HG03378 (cell line): ENCODE results near the gene SH3BGRL3.
"Not testable (repeated sequence)": the region's sequence is repeated elsewhere in the genome, so short reads cannot be mapped to it uniquely, and the experiment has no call there.

Experiments
- ATAC-seq: cut with Tn5 transposase; IDR thresholded peaks from one replicate; pipeline ENCODE4 v1.9.1; 2021; ENCODE audit warnings: mild to moderate bottlenecking, moderate library complexity; ENCODE audit not compliant: unreplicated experiment

The SH3BGRL3 gene

DNA sequence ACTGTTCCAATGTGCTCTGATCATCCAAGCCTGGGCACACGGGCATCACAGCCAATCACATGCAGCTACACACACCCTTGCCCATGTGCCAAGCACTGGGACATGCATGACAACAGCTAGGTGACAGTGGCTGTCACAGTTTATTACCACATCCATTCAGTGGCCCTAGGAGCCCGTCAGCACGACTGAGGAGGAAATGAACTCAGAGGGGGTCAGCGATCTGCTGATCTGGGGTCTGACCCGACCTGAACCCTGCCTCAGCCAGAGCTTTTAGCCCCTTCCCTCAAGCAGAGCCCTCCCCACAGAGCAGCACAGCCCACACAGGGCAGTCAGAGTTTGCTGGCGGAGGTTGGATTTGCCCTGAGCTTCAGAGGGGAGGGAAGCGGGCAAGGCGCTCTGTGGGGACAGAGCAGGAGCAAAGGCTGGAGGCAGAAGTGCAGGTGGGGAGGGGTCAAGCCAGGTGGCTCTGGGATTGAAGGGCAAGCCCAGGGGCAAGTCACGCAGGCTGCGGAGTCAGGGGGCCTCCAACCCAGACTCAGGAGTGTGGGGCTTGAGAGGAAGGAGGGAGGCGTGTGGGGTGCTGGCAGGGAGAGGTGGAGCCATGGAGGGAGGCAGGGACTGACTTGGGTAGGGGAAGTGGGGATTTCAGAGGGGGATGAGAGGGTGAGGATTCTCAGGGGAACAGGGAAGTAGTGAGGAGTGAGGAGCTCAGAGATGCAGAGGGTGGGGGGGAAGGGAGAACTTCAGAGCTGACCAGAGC, 10.4 kb downstream of the SH3BGRL3 start:
- ATAC-seq: no peak

DNA sequence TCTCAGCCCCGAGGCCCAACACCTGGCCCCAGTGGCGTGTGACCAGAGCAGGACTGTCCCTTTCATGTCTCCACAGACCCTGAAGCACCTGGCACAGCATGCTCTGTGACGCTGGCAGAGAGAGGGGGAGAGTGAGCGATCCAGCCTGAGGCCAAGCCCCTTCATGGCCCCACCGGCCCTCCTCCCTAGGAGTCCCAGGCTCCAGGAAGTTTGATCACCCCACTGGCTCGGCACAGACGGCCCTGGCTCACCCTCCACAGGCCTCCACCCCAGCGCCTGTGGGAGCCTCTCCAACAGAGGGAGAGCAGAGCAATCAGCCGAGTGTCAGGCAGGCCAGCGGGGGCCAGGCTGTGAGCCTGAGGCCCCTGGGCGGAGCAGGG, 11.0 kb downstream of the SH3BGRL3 start:
- no peak for ATAC-seq

DNA sequence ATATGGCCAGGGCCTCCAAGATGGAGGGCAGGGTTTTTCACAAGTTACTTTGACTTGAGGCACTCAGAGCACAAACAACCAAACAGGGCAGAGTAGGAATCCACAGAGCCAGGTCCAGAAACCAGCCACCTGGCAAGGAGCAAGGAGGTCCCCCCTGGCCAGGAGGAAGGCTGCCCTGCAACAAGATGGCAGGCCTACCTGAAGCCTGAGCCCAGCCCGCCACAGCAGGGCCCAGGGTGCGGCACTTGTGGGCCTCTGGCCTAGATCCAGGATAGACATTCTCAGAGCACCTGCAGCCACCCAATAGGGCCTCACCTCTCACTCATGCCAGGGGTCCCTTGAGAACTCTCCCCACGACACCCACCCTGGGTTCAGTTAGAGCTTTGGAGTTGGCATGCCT, 11.5 kb downstream of the SH3BGRL3 start:
- no peak for ATAC-seq

DNA sequence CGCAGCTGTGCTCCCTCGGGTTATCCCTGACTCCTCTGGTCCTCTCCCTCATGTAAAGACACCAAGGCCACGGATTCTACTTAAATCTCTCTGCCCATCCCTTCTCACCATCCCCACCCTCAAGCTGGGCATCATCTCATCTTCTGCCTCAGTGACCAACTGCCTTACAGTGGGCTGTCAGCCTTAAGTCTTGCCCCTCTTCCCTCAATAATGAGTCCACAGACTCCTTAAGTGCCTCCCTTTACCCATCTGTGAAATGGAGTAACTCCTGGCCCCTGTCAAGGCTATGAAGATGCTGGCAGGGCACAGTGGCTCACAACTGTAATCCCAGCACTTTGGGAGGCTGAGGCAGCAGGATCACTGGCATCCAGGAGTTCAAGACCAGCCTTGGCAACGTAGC, 12.1 kb downstream of the SH3BGRL3 start:
- ATAC-seq: no peak

DNA sequence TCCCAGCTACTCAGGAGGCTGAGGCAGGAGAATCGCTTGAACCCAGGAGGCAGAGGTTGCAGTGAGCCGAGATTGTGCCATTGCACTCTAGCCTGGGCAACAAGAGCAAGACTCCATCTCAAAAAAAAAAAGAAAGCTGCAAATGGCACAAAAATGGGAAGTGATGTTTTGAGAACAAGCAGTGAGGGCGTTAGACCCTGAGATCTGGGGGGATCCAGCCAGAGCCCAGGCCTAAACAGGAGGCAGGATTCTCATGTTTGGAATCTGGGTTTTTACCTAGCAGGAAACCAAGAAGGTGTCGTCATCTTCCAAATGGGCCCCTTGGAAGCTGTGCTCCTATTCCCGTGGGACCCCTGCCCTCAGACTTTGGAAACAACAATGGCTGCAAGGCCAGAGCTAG, 12.8 kb downstream of the SH3BGRL3 start:
- not testable (repeated sequence) for ATAC-seq

DNA sequence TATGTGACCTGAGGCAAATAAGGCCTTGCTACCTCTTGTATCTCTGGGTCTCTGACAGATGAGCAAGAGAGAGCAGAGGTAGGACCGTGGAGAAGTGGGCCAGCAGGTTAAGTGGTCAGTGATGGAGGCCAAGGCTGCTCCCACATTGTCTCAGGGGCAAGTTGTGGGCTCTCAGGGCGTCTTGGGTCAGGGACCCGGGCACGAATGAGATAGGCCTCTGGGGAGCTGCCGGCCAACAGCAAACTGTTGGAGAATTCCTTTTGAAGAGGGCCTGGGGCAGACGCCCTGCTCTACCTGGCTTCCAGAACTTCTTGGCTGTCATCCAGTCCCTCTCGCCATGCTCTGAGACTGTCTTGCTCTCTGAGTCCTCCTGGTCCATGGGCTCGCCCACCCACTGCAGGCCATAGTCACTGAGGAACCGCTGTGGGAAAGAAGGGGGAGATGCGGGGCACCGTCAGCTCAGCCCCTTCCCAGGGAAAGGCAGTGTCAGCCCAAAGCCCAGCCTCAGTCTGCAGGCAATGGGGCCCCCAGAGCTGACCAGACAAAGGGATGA, 14.1 kb downstream of the SH3BGRL3 start:
- ATAC-seq: no peak

DNA sequence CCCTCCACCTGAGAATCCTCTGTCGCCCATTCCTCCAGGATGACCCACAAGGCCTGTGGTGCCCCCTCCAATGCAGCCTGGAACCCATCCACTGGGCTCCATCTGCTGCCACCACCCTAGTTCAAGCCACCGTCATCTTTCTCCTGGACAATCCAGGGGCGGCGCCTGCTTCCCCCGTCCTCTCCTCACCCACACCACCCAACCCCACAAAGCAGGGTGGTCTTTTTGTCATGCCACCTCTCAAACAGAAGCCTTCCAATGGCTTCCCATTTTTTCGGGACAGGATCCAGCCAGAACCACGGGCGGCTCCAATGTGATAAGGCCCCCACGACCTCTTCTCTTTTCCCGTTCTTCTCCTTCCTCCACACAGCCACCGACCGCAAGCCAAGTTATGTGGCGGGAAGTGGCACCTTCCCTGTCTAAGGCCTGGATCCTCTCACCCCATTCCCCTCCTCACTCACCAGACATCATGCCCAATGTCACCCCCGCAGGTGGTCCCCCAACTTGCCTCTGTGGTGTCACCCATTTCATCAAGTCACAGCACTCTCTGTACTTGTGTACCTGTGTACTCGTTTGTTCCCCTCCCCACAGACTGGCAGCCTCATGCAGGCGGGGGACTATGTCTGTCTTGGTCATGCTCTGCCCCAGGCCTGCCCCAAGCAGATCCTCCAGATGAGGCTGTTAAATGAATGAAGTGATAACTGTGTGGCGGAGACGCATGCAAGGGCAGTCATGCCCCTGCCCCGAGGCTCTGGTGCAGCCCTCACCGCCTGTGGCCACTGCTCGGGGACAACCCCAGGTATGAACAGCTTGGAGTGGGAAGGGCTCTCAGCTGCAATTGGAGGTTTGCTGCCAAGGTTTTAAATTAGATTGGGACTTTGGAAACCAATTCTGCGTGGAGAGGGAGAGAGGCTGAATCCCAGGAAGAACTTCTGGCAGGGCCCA, 15.6 kb downstream of the SH3BGRL3 start:
- no peak for ATAC-seq

DNA sequence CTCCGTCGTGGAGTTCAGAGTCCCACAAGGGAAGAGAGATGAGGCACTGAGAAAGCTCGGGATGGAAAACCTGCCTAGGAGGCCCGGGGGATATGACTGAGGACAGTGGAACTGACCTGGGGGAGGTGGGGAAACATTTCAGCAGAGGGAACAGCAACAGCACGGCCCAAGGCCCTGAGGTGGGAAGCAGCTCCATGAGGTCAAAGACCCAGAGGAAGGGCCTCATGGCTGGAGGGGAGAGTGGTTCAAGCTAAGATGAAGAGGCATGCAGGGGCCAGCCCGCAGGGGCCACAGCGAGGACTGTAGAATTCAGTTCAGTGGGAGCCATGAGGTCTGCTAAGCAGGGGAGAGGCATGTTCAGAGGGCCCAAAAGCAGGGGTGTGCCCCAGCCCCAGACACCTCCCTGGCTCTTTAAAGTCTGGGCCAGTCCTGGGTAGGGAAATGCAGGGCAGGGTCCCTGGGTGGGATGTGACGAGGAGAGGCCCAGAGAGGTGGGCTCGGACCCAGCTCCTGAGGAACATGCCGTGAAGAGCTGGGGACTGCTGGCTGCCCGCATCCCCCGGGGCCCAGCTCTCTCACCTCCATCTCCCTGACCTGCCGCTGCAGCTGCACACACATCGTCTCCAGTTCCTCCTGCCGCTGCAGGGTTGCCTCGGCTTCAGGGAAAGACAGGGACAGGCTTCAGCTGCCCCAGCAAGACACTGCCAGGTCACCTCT, 16.6 kb downstream of the SH3BGRL3 start:
- no peak for ATAC-seq

DNA sequence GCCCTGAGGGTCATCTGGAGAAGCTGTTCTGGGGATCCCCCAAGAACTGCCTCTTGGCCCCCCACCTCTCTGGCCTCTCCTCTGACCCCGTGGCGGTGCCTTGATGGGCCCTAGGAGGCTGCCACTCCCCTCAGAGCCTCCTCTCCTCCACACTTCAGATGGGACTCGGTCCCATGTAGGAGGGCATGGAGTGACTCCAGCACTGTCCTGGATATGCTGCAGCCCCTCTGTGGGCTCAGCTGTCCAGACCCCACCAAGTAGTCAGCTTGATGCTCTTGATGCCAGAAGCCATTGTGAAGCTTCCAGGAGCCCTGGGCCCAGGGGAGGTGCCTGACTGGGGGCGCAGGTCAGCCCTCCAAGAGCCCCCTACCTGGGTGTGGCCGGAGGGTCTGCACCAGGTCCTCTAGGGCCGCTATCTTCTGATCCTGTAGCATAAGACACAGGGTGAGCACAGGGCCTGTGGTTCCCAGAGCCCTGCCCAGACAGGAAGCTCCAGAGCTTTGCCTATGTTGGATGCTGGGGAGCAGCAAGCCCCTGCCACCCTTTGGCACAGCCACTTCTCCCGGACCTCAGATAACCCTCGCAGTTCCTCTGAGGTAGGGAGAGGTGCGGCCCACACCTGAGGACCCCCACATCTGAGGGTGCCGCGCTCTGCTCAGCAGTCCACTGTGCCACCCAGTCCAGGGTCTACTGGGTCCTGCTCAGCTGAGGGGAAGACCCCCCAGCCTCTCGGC, 17.3 kb downstream of the SH3BGRL3 start:
- no peak for ATAC-seq

DNA sequence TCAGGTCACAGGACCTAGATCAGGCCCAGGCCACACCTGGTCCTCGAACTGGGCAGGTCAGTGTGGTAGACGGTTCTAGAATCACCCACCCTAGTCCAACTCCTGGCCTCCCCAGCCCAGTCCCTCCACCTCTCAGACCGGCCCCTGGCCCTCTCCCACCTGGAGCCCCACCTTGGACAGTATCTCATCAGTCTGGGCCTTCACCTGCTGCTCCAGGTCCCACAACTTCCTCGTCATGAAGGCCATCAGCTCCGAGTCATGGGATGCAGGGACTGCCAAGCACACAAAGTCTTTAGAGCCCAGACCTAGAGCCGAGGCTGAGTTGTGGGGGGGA, 17.9 kb downstream of the SH3BGRL3 start:
- ATAC-seq: no peak

DNA sequence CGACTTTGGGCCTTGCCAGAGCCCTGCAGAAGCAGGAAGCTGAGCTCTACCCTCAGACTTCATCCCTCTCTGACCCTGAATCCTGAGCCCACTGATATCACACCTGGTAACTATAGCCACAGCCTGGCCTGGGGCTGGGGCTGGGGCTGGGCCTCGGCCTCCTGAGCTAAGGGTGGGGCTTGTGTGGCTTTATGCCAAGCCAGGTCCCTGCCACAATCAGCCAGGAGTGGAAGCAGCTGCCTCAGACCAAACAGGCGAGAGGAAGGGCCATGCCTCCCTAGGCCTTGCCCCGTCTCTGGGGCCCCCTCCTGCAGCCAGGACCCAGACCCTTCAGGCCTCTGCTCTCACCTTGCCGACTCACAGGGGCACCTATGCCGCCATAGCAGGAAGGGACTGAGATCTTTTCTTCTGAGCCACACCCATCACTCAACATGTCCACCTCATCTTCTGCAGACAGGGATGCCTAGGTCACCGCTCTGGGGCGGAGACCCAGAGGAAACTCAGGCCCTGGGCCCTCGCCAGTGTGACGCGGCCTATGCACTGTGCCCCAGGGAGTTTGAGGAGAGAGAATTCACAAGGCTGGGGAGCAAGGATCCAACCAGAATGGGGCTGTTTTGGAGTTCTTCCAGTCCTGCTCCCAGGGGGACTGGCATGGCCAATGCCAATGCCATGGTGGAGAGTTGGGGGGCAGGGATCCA, 20.8 kb downstream of the SH3BGRL3 start:
- ATAC-seq: no peak

DNA sequence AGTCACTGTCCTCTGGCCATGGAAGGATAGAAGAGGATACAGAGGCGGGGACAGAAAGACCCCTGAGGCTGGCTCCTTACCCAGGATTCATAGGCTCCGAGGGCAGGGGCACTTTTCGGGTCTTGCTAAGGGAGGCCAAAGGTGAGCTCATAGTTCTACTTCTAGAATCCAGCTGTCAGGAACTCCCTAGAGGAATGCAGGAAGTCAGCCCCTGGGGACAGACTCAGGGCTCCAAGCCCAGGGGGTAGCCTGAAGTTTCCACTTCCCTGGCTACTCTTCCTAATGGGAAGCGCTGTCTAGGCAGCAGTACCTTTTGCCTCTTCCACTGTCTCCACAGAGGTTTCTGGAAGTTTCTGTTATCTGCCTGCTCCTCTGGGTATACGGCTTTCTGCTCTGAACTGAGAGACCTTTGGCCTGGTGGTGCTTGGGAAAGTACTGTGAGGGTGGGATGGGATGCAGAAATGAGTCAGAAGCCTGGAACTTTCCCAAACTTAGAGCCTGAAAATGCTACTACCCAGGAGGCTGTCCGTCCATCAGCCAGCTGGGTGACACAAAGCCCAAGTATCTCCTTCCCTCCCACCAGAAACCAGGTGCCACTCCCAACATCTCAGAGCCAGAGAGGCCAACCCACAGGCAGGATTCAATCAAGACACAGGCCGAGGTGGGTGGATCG, 23.0 kb downstream of the SH3BGRL3 start:
- ATAC-seq: no peak

DNA sequence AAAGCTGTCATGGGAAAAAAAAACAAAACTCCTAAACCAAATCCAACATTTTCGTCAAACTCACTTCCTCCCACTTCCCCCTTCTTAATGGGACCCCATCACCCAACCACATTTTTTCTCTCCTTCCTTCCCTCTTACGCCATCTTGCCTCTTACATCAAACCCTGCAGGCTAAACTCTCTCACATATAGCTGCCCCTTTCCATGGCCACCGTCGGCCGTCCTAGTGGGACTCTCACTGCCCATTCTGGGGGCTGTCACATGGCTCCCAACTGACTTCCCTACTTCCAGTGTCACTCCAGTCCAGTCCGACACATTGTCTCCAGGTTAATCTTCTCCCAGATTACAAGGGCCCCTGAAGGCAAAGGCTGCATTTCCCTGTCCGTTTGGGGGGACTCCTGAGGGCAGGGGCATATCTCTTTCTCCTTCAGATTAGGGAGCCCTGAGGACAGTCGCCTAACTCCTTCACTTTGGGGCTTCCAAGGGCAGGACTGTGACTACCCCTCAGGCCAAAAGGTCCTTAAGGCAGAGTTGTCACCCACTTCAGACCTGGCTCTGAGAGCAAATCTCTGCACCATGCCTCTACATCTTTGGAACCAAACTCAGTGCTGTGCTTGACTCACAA, 25.9 kb downstream of the SH3BGRL3 start:
- ATAC-seq: peak; percentile 10

DNA sequence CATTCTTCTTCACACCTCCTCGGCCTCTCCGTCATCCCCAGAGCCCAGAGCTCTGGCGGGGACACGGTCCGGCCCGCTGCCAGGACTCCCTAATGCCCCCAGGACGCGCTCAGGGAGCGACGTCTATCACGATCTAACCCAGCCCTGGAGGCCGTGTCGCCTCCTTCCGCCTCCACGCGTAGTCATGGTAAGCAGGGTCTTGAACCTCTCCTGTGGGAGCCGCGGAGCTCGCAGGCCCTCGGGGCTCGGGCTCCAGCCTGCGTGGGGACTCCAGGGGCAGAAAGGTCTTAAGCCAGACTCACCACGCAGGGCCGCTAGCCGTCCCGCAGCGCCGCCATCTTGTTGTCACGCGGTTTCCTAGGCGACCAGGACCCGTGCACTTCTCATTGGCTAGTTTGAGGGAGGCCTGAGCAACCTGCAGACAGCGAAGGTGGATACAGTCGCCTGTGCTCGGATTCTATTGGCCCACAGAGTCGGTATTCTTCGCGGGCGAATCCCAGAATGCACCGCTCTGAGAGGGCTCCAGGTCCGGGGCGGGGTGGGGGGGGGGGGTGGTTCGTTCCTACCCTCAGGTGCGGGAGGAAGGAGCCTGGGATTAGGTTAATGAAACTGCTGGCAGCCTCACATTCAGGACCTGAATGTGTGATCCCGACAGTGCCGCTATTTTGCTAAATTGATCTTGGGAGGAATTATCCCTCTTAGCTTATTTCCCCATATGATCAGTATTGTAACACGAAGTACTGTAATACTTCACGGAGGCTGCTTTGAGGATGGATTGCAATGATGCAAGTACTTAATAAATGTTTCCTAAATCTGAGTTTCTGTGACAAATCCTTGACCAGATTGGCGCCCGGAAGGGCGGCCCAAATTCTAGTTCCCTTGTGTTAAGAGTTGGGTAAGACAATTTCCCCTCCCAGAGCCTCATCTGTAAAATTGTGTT, 26.7 kb downstream of the SH3BGRL3 start, which contains the start of gene UBXN11:
Gene UBXN11, minus strand, starts transcription at position 347 of the 940 bp plus-strand sequence. CDS start 3,753 bp downstream, outside the sequence.
- peak; percentile 88 for ATAC-seq

DNA sequence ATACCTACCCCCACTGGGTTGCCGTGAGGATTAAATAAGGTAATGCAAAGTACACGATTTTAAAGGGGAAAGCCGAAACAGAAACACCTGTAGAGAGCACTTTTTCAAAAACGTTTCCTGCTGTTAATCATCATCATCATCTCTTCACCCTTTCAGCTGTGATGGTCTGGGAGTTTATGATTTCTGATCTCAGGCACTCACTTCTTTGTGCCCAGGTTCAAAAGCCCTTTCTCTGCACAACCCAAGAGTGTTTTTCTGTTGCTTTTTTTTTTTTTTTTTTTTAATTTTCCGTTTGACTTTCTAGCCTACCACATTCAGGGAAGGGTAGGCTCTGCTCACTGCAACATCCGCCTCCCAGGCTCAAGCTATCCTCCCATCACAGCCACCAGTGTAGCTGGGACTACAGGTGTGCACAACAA, 27.5 kb downstream of the SH3BGRL3 start:
- ATAC-seq: peak; percentile 4

DNA sequence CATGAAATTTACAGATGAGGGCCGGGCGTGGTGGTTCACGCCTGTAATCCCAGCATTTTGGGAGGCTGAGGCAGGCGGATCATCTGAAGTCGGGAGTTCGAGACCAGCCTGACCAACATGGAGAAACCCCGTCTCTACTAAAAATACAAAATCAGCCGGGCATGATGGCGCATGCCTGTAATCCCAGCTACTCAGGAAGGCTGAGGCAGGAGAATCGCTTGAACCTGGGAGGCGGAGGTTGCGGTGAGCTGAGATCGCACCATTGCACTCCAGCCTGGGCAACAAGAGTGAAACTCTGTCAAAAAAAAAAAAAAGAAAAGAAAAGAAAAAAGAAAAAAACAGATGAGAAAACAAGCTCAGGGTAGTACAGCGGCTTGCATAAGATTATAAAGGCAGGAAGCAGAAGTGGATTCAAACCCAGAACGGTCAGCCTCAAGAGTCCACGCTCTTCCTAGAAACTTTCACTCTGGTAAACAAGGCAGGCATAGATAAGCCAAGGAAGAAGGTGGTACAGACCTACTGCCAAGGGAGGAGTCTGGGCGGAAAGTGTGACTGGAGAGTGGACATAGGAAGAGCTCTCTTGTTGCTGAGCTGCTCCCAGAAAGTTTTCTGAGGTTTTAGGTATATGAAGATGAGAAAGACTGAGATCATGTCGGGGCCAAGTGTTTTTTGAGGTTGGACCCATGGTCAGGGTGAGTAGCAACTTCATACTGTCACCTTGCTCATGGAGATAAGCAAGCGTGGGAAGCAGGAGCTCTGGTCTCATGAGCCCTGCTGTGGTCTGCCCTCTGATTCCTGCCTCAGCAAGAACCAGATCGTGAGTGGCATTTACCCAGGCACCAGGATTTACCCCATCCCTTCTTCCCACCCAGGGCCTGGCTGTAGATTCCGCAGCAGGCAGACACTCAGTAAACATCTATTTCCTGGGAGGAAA, 28.3 kb downstream of the SH3BGRL3 start:
- not testable (repeated sequence) for ATAC-seq

DNA sequence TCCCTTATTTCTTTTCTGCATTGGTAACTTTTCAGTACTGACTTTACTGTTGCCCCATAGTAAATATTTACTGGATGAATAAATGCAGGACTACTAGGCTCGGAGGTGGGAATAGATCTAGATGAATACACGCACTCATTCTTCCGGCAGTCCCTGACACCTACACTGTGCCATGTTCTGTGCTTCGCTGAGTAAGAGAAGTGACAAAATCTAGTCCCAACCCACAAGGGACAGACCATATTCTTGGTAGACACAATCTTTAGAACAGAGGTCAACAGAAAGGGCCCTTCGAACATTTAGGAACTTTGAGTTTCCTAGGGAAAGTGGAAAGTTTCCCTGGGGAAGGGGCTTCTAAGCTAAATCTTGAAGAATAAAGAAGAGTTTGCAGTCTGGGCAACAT, 34.6 kb downstream of the SH3BGRL3 start:
- no peak for ATAC-seq
